Activated T-cell treated with anti-CD3 and anti-CD28 coated beads, Interleukin-2, amount 50 U/mL, for 24 hours (primary cell): ENCODE measurements around the gene FAAP100.

Experiments used
- DNase-seq: peaks from one replicate; pipeline ENCODE4 v3.0.0-alpha.2; 2020
- H3K27ac Mint-ChIP-seq: 2 replicates; pipeline ENCODE4 v1.8.0; 2020; ENCODE audit warnings: mild to moderate bottlenecking, mixed read lengths
- H3K27me3 Mint-ChIP-seq: 2 replicates; pipeline ENCODE4 v1.8.0; 2020; ENCODE audit warnings: mixed read lengths
- H3K36me3 Mint-ChIP-seq: 2 replicates; pipeline ENCODE4 v1.8.0; 2020; ENCODE audit warnings: low read depth, mixed read lengths
- H3K4me1 Mint-ChIP-seq: 2 replicates; pipeline ENCODE4 v1.8.0; 2020; ENCODE audit warnings: low read depth, mixed read lengths
- H3K4me3 Mint-ChIP-seq: 2 replicates; pipeline ENCODE4 v1.8.0; 2020; ENCODE audit warnings: mild to moderate bottlenecking, moderate library complexity, mixed read lengths
- H3K9me3 Mint-ChIP-seq: 2 replicates; pipeline ENCODE4 v1.8.0; 2020; ENCODE audit warnings: mixed read lengths

FAAP100 gene

GRCh38 chr17:81511804-81512561 is 40.2 kb downstream of the FAAP100 start:
- no peaks in the 10 kb centered on the region for H3K9me3 Mint-ChIP-seq
- H3K4me3 Mint-ChIP-seq: peak overlapping the region; percentile 94
- peak overlapping the region; percentile 94 for H3K27ac Mint-ChIP-seq
- H3K4me1 Mint-ChIP-seq: peaks cover 31% of the 10 kb centered on the region
- peaks cover 63% of the 10 kb centered on the region for H3K36me3 Mint-ChIP-seq
- DNase-seq: peak; percentile 69
- no peaks in the 10 kb centered on the region for H3K27me3 Mint-ChIP-seq

- Mint-ChIP-seq H3K27me3 (no peaks in the 10 kb centered on the region), H3K27ac (peak overlapping the region; percentile 94), H3K4me1 (peaks cover 27% of the 10 kb centered on the region)
Observed at GRCh38 chr17:81511554-81511803, 40.7 kb downstream of the FAAP100 start.

GRCh38 chr17:81510785-81511553 is 41.2 kb downstream of the FAAP100 start:
- Mint-ChIP-seq H3K4me1 (peaks cover 22% of the 10 kb centered on the region), H3K4me3 (peak overlapping the region; percentile 94), H3K9me3 (no peaks in the 10 kb centered on the region), H3K27me3 (no peaks in the 10 kb centered on the region), H3K27ac (peak overlapping the region; percentile 94), H3K36me3 (peaks cover 56% of the 10 kb centered on the region)
- DNase-seq: peak; percentile 63

More at GRCh38 chr17:81511554-81511803, 40.7 kb downstream of the FAAP100 start:
- H3K36me3 Mint-ChIP-seq: peaks cover 60% of the 10 kb centered on the region
- H3K4me3 Mint-ChIP-seq: peak overlapping the region; percentile 94
- H3K9me3 Mint-ChIP-seq: no peaks in the 10 kb centered on the region
- no peak for DNase-seq

- Mint-ChIP-seq H3K9me3 (no peaks in the 10 kb centered on the region), H3K4me1 (peaks cover 18% of the 10 kb centered on the region), H3K27me3 (no peaks in the 10 kb centered on the region), H3K36me3 (peaks cover 51% of the 10 kb centered on the region), H3K27ac (peak overlapping the region; percentile 94), H3K4me3 (peak overlapping the region; percentile 94)
- DNase-seq: no peak
Observed at GRCh38 chr17:81509972-81510784, 42.0 kb downstream of the FAAP100 start.

- no peaks in the 10 kb centered on the region for H3K9me3 Mint-ChIP-seq
- peaks cover 50% of the 10 kb centered on the region for H3K36me3 Mint-ChIP-seq
- peaks cover 18% of the 10 kb centered on the region for H3K4me1 Mint-ChIP-seq
- no peaks in the 10 kb centered on the region for H3K27me3 Mint-ChIP-seq
- H3K27ac Mint-ChIP-seq: peak overlapping the region; percentile 94
- peak overlapping the region; percentile 94 for H3K4me3 Mint-ChIP-seq
- DNase-seq: peak; percentile 51
Observed at GRCh38 chr17:81509207-81509971, 42.8 kb downstream of the FAAP100 start.

GRCh38 chr17:81508639-81509206 is 43.4 kb downstream of the FAAP100 start:
- H3K36me3 Mint-ChIP-seq: peaks cover 49% of the 10 kb centered on the region
- H3K27me3 Mint-ChIP-seq: no peaks in the 10 kb centered on the region
- peaks cover 18% of the 10 kb centered on the region for H3K4me1 Mint-ChIP-seq
- H3K4me3 Mint-ChIP-seq: peak overlapping the region; percentile 94
- no peaks in the 10 kb centered on the region for H3K9me3 Mint-ChIP-seq
- no peak for DNase-seq
- peak overlapping the region; percentile 94 for H3K27ac Mint-ChIP-seq

GRCh38 chr17:81503619-81504018 is 48.5 kb downstream of the FAAP100 start:
- H3K36me3 Mint-ChIP-seq: peaks cover 9% of the 10 kb centered on the region
- peaks cover 4% of the 10 kb centered on the region for H3K4me1 Mint-ChIP-seq
- H3K27ac Mint-ChIP-seq: no peak overlapping the region
- no peaks in the 10 kb centered on the region for H3K27me3 Mint-ChIP-seq
- H3K9me3 Mint-ChIP-seq: no peaks in the 10 kb centered on the region
- no peak for DNase-seq
- H3K4me3 Mint-ChIP-seq: no peak overlapping the region

GRCh38 chr17:81502471-81503017 is 49.6 kb downstream of the FAAP100 start:
- Mint-ChIP-seq H3K9me3 (no peaks in the 10 kb centered on the region), H3K27me3 (peaks cover 6% of the 10 kb centered on the region), H3K4me1 (no peaks in the 10 kb centered on the region), H3K4me3 (no peak overlapping the region), H3K36me3 (no peaks in the 10 kb centered on the region), H3K27ac (no peak overlapping the region)
- DNase-seq: no peak

- H3K9me3 Mint-ChIP-seq: no peaks in the 10 kb centered on the region
- no peak for DNase-seq
- H3K36me3 Mint-ChIP-seq: no peaks in the 10 kb centered on the region
- H3K27me3 Mint-ChIP-seq: peaks cover 6% of the 10 kb centered on the region
- no peak overlapping the region for H3K4me3 Mint-ChIP-seq
- no peaks in the 10 kb centered on the region for H3K4me1 Mint-ChIP-seq
- H3K27ac Mint-ChIP-seq: no peak overlapping the region
Observed at GRCh38 chr17:81500047-81500446, 52.1 kb downstream of the FAAP100 start.

GRCh38 chr17:81499601-81499970 is 52.6 kb downstream of the FAAP100 start:
- Mint-ChIP-seq H3K27ac (no peak overlapping the region), H3K4me1 (no peaks in the 10 kb centered on the region), H3K4me3 (no peak overlapping the region), H3K27me3 (peaks cover 6% of the 10 kb centered on the region), H3K9me3 (no peaks in the 10 kb centered on the region), H3K36me3 (no peaks in the 10 kb centered on the region)
- no peak for DNase-seq

- no peak for DNase-seq
- H3K27ac Mint-ChIP-seq: no peak overlapping the region
- H3K36me3 Mint-ChIP-seq: no peaks in the 10 kb centered on the region
- H3K9me3 Mint-ChIP-seq: no peaks in the 10 kb centered on the region
- H3K4me3 Mint-ChIP-seq: no peak overlapping the region
- no peaks in the 10 kb centered on the region for H3K4me1 Mint-ChIP-seq
- peaks cover 6% of the 10 kb centered on the region for H3K27me3 Mint-ChIP-seq
Observed at GRCh38 chr17:81498953-81499600, 53.1 kb downstream of the FAAP100 start.

- DNase-seq: no peak
- no peaks in the 10 kb centered on the region for H3K4me1 Mint-ChIP-seq
- H3K27ac Mint-ChIP-seq: no peak overlapping the region
- H3K4me3 Mint-ChIP-seq: no peak overlapping the region
- H3K9me3 Mint-ChIP-seq: no peaks in the 10 kb centered on the region
- no peaks in the 10 kb centered on the region for H3K36me3 Mint-ChIP-seq
- peaks cover 7% of the 10 kb centered on the region for H3K27me3 Mint-ChIP-seq
Observed at GRCh38 chr17:81494626-81495377, 57.4 kb downstream of the FAAP100 start.
